ENCODE measurements around the gene AFDN. TPM values are rescaled to one million over a fixed set of nuclear protein-coding genes. Genes with fewer than 3 reads are reported as not detected.

Gene AFDN
- total and polyA plus RNA-seq, 2 donors: 15.3 to 16.7 TPM

GRCh38 chr6:168016721-168017525 is 190.2 kb downstream of the AFDN start:
- Histone ChIP-seq H3K27me3 (ENCODE audit: control insufficient read depth in 2 of 2, insufficient read depth in 1 of 2, low read length in 1 of 2) (no peaks in the 10 kb centered on the region), H3K9me3 (ENCODE audit: control insufficient read depth in 2 of 2, insufficient read depth in 1 of 2, low read length in 1 of 2) (peaks cover 5 to 26% of the 10 kb centered on the region in 2 donors), H3K36me3 (ENCODE audit: control insufficient read depth in 2 of 2, insufficient read depth in 2 of 2, low read length in 1 of 2) (no peaks in the 10 kb centered on the region), H3K27ac (ENCODE audit: low read depth in 1 of 2, low read length in 1 of 2) (peak overlapping the region; percentile 63 to 70), H3K4me1 (ENCODE audit: control insufficient read depth in 2 of 2, insufficient read depth in 2 of 2, low read length in 2 of 2) (peaks cover 0 to 8% of the 10 kb centered on the region in 2 donors), H3K4me3 (ENCODE audit: low read length in 2 of 2) (no peak overlapping the region)
- DNase-seq (ENCODE audit: low read depth in 6 of 9, low spot score in 9 of 9): no peak
- WGBS: 88% methylated on average over 18 of the region's 18 CpGs

GRCh38 chr6:168017629-168018028 is 190.9 kb downstream of the AFDN start:
- H3K4me1 ChIP-seq (ENCODE audit: control insufficient read depth in 2 of 2, insufficient read depth in 2 of 2, low read length in 2 of 2): peaks cover 0 to 8% of the 10 kb centered on the region in 2 donors
- 86% methylated on average over 11 of the region's 11 CpGs for WGBS
- DNase-seq (ENCODE audit: low read depth in 6 of 9, low spot score in 9 of 9): no peak

GRCh38 chr6:168018664-168019063 is 192.0 kb downstream of the AFDN start:
- 94% methylated on average over 15 of the region's 15 CpGs for WGBS
- Histone ChIP-seq H3K36me3 (ENCODE audit: control insufficient read depth in 2 of 2, insufficient read depth in 2 of 2, low read length in 1 of 2) (no peaks in the 10 kb centered on the region), H3K9me3 (ENCODE audit: control insufficient read depth in 2 of 2, insufficient read depth in 1 of 2, low read length in 1 of 2) (peaks cover 0 to 11% of the 10 kb centered on the region in 2 donors), H3K4me3 (ENCODE audit: low read length in 2 of 2) (no peak overlapping the region), H3K27ac (ENCODE audit: low read depth in 1 of 2, low read length in 1 of 2) (no peak overlapping the region), H3K27me3 (ENCODE audit: control insufficient read depth in 2 of 2, insufficient read depth in 1 of 2, low read length in 1 of 2) (no peaks in the 10 kb centered on the region), H3K4me1 (ENCODE audit: control insufficient read depth in 2 of 2, insufficient read depth in 2 of 2, low read length in 2 of 2) (peaks cover 0 to 1% of the 10 kb centered on the region in 2 donors)
- DNase-seq (ENCODE audit: low read depth in 6 of 9, low spot score in 9 of 9): no peak

More at GRCh38 chr6:168017629-168018028, 190.9 kb downstream of the AFDN start:
- H3K27ac ChIP-seq (ENCODE audit: low read depth in 1 of 2, low read length in 1 of 2): no peak overlapping the region
- peaks cover 2 to 21% of the 10 kb centered on the region in 2 donors for H3K9me3 ChIP-seq (ENCODE audit: control insufficient read depth in 2 of 2, insufficient read depth in 1 of 2, low read length in 1 of 2)
- H3K27me3 ChIP-seq (ENCODE audit: control insufficient read depth in 2 of 2, insufficient read depth in 1 of 2, low read length in 1 of 2): no peaks in the 10 kb centered on the region
- H3K4me3 ChIP-seq (ENCODE audit: low read length in 2 of 2): no peak overlapping the region
- H3K36me3 ChIP-seq (ENCODE audit: control insufficient read depth in 2 of 2, insufficient read depth in 2 of 2, low read length in 1 of 2): no peaks in the 10 kb centered on the region

- no peaks in the 10 kb centered on the region for H3K36me3 ChIP-seq (ENCODE audit: control insufficient read depth in 2 of 2, insufficient read depth in 2 of 2, low read length in 1 of 2)
- no peaks in the 10 kb centered on the region for H3K4me1 ChIP-seq (ENCODE audit: control insufficient read depth in 2 of 2, insufficient read depth in 2 of 2, low read length in 2 of 2)
- H3K4me3 ChIP-seq (ENCODE audit: low read length in 2 of 2): no peak overlapping the region
- no peak for DNase-seq (ENCODE audit: low read depth in 6 of 9, low spot score in 9 of 9)
- H3K27me3 ChIP-seq (ENCODE audit: control insufficient read depth in 2 of 2, insufficient read depth in 1 of 2, low read length in 1 of 2): no peaks in the 10 kb centered on the region
- H3K27ac ChIP-seq (ENCODE audit: low read depth in 1 of 2, low read length in 1 of 2): no peak overlapping the region
- WGBS: 95% methylated on average over 8 of the region's 8 CpGs
- peaks cover 0 to 10% of the 10 kb centered on the region in 2 donors for H3K9me3 ChIP-seq (ENCODE audit: control insufficient read depth in 2 of 2, insufficient read depth in 1 of 2, low read length in 1 of 2)
These were observed 193.5 kb downstream of the AFDN start for GRCh38 chr6:168020242-168020641.

GRCh38 chr6:168021581-168021980 is 194.9 kb downstream of the AFDN start:
- H3K4me3 ChIP-seq (ENCODE audit: low read length in 2 of 2): no peak overlapping the region
- 89% methylated on average over 5 of the region's 5 CpGs for WGBS
- H3K36me3 ChIP-seq (ENCODE audit: control insufficient read depth in 2 of 2, insufficient read depth in 2 of 2, low read length in 1 of 2): no peaks in the 10 kb centered on the region
- H3K27ac ChIP-seq (ENCODE audit: low read depth in 1 of 2, low read length in 1 of 2): no peak overlapping the region
- H3K27me3 ChIP-seq (ENCODE audit: control insufficient read depth in 2 of 2, insufficient read depth in 1 of 2, low read length in 1 of 2): no peaks in the 10 kb centered on the region
- DNase-seq (ENCODE audit: low read depth in 6 of 9, low spot score in 9 of 9): no peak
- H3K9me3 ChIP-seq (ENCODE audit: control insufficient read depth in 2 of 2, insufficient read depth in 1 of 2, low read length in 1 of 2): peaks cover 0 to 7% of the 10 kb centered on the region in 2 donors
- no peaks in the 10 kb centered on the region for H3K4me1 ChIP-seq (ENCODE audit: control insufficient read depth in 2 of 2, insufficient read depth in 2 of 2, low read length in 2 of 2)

Other genes starting within 250 kb of the AFDN start
- 0.80 TPM for gene KIF25, start 170.8 kb downstream of the AFDN start, total RNA-seq
- gene KIF25, start 170.8 kb downstream of the AFDN start, polyA plus RNA-seq: 1.5 TPM

All from thymus (tissue), 11 donors.